ENCODE data around the gene CALM1. TPM values are rescaled to one million over a fixed set of nuclear protein-coding genes. Genes with fewer than 3 reads are reported as not detected.

Gene CALM1
- total and polyA plus RNA-seq, 4 donors = 146 to 517 (median 166) TPM

- Histone ChIP-seq H3K4me3 (ENCODE audit: low read depth in 1 of 3, low read length in 3 of 3) (no peak overlapping the region), H3K27me3 (ENCODE audit: control insufficient read depth in 4 of 4, insufficient read depth in 4 of 4, low read length in 3 of 4) (no peaks in the 10 kb centered on the region), H3K9ac (ENCODE audit: low read depth in 1 of 2, low read length in 2 of 2) (peak overlapping the region in 1 of 2 donors; percentile 28), H3K36me3 (ENCODE audit: control insufficient read depth in 4 of 4, insufficient read depth in 3 of 4, low read depth in 1 of 4, low read length in 3 of 4) (no peaks in the 10 kb centered on the region), H3K4me1 (ENCODE audit: control insufficient read depth in 4 of 4, insufficient read depth in 4 of 4, low read length in 3 of 4) (peaks cover 5 to 28% (median 16%) of the 10 kb centered on the region in 4 donors), H3K27ac (ENCODE audit: low read depth in 1 of 2, low read length in 2 of 2) (peak overlapping the region in 1 of 2 donors; percentile 48), H3K9me3 (ENCODE audit: control insufficient read depth in 4 of 4, low read length in 3 of 4) (no peaks in the 10 kb centered on the region)
- no peak for DNase-seq (ENCODE audit: low spot score)
- TF ChIP-seq HNF4G (IDR thresholded peaks at IDR 0.05) (peak; percentile 60), ATF3 (IDR thresholded peaks at IDR 0.05) (no peak), RAD21 (IDR thresholded peaks at IDR 0.05) (no peak), RXRA (IDR thresholded peaks at IDR 0.05) (peak; percentile 44 to 76), SP1 (IDR thresholded peaks at IDR 0.05) (peak; percentile 66), HNF4A (conservative IDR thresholded peaks at IDR 0.05) (peak; percentile 93 to 96)
- WGBS = 64% methylated on average over 8 of the region's 8 CpGs
These were observed 41.0 kb upstream of the CALM1 start for GRCh38 chr14:90355540-90356518.

- H3K9ac ChIP-seq (ENCODE audit: low read depth in 1 of 2, low read length in 2 of 2) = no peak overlapping the region
- peaks cover 5 to 28% (median 16%) of the 10 kb centered on the region in 4 donors for H3K4me1 ChIP-seq (ENCODE audit: control insufficient read depth in 4 of 4, insufficient read depth in 4 of 4, low read length in 3 of 4)
- no peak overlapping the region for H3K4me3 ChIP-seq (ENCODE audit: low read depth in 1 of 3, low read length in 3 of 3)
- DNase-seq (ENCODE audit: low spot score) = no peak
- no peaks in the 10 kb centered on the region for H3K36me3 ChIP-seq (ENCODE audit: control insufficient read depth in 4 of 4, insufficient read depth in 3 of 4, low read depth in 1 of 4, low read length in 3 of 4)
- no peak overlapping the region for H3K27ac ChIP-seq (ENCODE audit: low read depth in 1 of 2, low read length in 2 of 2)
- 40% methylated on average over 1 of the region's 1 CpG for WGBS
- no peaks in the 10 kb centered on the region for H3K9me3 ChIP-seq (ENCODE audit: control insufficient read depth in 4 of 4, low read length in 3 of 4)
- no peaks in the 10 kb centered on the region for H3K27me3 ChIP-seq (ENCODE audit: control insufficient read depth in 4 of 4, insufficient read depth in 4 of 4, low read length in 3 of 4)
- TF ChIP-seq SP1 (IDR thresholded peaks at IDR 0.05) = peak; percentile 60
- TF ChIP-seq FOXA1 (IDR thresholded peaks at IDR 0.05) = no peak
- TF ChIP-seq FOXA2 (IDR thresholded peaks at IDR 0.05) = peak; percentile 61
- TF ChIP-seq REST (IDR thresholded peaks at IDR 0.05) = no peak
- TF ChIP-seq HNF4A (conservative IDR thresholded peaks at IDR 0.05) = peak; percentile 71 to 73
- peak; percentile 22 for TF ChIP-seq HNF4G (IDR thresholded peaks at IDR 0.05)
- peak; percentile 19 for TF ChIP-seq ZBTB33 (IDR thresholded peaks at IDR 0.05)
- peak; percentile 68 to 81 for TF ChIP-seq RXRA (IDR thresholded peaks at IDR 0.05)
- peak in 1 of 2 donors; percentile 45 for TF ChIP-seq JUND (IDR thresholded peaks at IDR 0.05)
These were observed 39.9 kb upstream of the CALM1 start for GRCh38 chr14:90356925-90357324.
